GM12878 (cell line): Measurements from ENCODE around the gene SCARB1. TPM values are rescaled to one million over a fixed set of nuclear protein-coding genes. Genes with fewer than 3 reads are reported as not detected.

Experiments
- ATAC-seq: fragments of 200-7000 bp; cut with Tn5 transposase; 3 replicates; pipeline ENCODE4 v1.9.1; 2020; ENCODE audit warnings: mild to moderate bottlenecking, moderate library complexity
- BruUV-seq: library from RNA; stranded (reverse); fragments of 400-500 nt; replicated peaks from 2 replicates; lab custom pipeline; 2021; lab: Mats Ljungman, UMichigan
- CTCF ChIA-PET: fragments of 300-600 bp; sonication (Branson Sonifier 250); formaldehyde crosslinking; extraction: SDS; loops from one replicate; lab custom pipeline; 2021; ENCODE audit warnings: inconsistent platforms; lab: Yijun Ruan, JAX
- POLR2A ChIA-PET: fragments of 350-600 bp; formaldehyde crosslinking; extraction: SDS; loops from one replicate; lab custom pipeline; 2021; ENCODE audit warnings: inconsistent platforms; lab: Charles Lee
- RAD21 ChIA-PET: fragments of 300-600 bp; sonication (Branson Sonifier 250); formaldehyde crosslinking; loops from one replicate; lab custom pipeline; 2023; ENCODE audit warnings: antibody characterized with exemption; ENCODE audit not compliant: unreplicated experiment; lab: Charles Lee
- SMC1A ChIA-PET: fragments of 300-600 bp; sonication (Branson Sonifier 250); formaldehyde crosslinking; loops from one replicate; lab custom pipeline; 2023; ENCODE audit not compliant: unreplicated experiment, uncharacterized antibody; lab: Charles Lee
- DNase-seq: peaks from one replicate; pipeline ENCODE4 v3.0.0-alpha.2; 2011; ENCODE audit warnings: low read depth, low spot score
- FAIRE-seq: peaks from 3 replicates; lab custom pipeline; 2011; peaks lifted over from hg19 to GRCh38; lab: Jason Lieb, UNC
- H2AFZ ChIP-seq: 2 replicates; pipeline ENCODE4 v1.6.0; 2011; ENCODE audit warnings: low read depth, low read length, control low read depth; ENCODE audit not compliant: control insufficient read depth
- H3K27ac ChIP-seq: 2 replicates; pipeline ENCODE4 v1.5.1; 2011; ENCODE audit warnings: control low read depth; ENCODE audit not compliant: control insufficient read depth, insufficient read depth
- H3K27me3 ChIP-seq, 2 experiments: replicated peaks in 1 of 2; 2 replicates each; pipeline versions ENCODE4 v1.6.0 to v1.6.1; 2011; ENCODE audit warnings: low read length in 1 of 2; ENCODE audit not compliant: control insufficient read depth in 2 of 2, insufficient read depth in 2 of 2
- H3K36me3 ChIP-seq, 2 experiments: 2 replicates each; pipeline ENCODE4 v1.5.1; 2011; ENCODE audit warnings: low read length in 1 of 2; ENCODE audit not compliant: control insufficient read depth in 2 of 2, insufficient read depth in 2 of 2
- H3K4me1 ChIP-seq: 2 replicates; pipeline ENCODE4 v1.6.1; 2011; ENCODE audit warnings: mild to moderate bottlenecking, low read length, moderate library complexity, mixed read lengths; ENCODE audit not compliant: control insufficient read depth, insufficient read depth
- H3K4me2 ChIP-seq: 2 replicates; pipeline ENCODE4 v1.6.0; 2011; ENCODE audit warnings: control low read depth; ENCODE audit not compliant: control insufficient read depth, insufficient read depth
- H3K4me3 ChIP-seq: fragments of 200-600 bp; sonication (generic); 2 replicates; pipeline ENCODE4 v1.5.1; 2016
- H3K79me2 ChIP-seq: 2 replicates; pipeline ENCODE4 v1.6.0; 2011; ENCODE audit warnings: low read length; ENCODE audit not compliant: control insufficient read depth, insufficient read depth
- H3K9ac ChIP-seq: 2 replicates; pipeline ENCODE4 v1.8.0; 2011; ENCODE audit warnings: low read length, control low read depth, mixed read lengths; ENCODE audit not compliant: control insufficient read depth, insufficient read depth
- H3K9me3 ChIP-seq: replicated peaks from 3 replicates; pipeline ENCODE4 v1.5.1; 2011; ENCODE audit warnings: mild to moderate bottlenecking, low read length; ENCODE audit not compliant: control insufficient read depth, insufficient read depth
- H4K20me1 ChIP-seq: 2 replicates; pipeline ENCODE4 v1.6.0; 2011; ENCODE audit not compliant: control insufficient read depth, insufficient read depth
- CREB1 ChIP-seq: IDR thresholded peaks from 2 replicates; pipeline ENCODE4 v1.6.1; 2012; ENCODE audit warnings: low read depth, mild to moderate bottlenecking, inconsistent platforms
- EP300 ChIP-seq, 2 experiments: fragments of 150-350 bp in 1 of 2; IDR thresholded peaks; 2 replicates each; pipeline ENCODE4 v1.6.1; 2011 to 2012; ENCODE audit warnings: low read depth in 2 of 2, low read length in 2 of 2, borderline replicate concordance in 1 of 2, improper control_type of control experiment in 1 of 2, inconsistent platforms in 1 of 2; ENCODE audit not compliant: control insufficient read depth in 1 of 2
- MEF2B ChIP-seq: fragments of 450-650 bp; IDR thresholded peaks from 2 replicates; pipeline ENCODE4 v1.6.1; 2018; ENCODE audit warnings: mild to moderate bottlenecking, moderate library complexity; ENCODE audit not compliant: partially characterized antibody, poor library complexity, severe bottlenecking
- MTA2 ChIP-seq: fragments of 450-650 bp; IDR thresholded peaks from 2 replicates; pipeline ENCODE4 v1.6.1; 2016; ENCODE audit warnings: low read depth, mild to moderate bottlenecking, moderate library complexity
- MTA3 ChIP-seq: IDR thresholded peaks from 2 replicates; pipeline ENCODE4 v1.6.1; 2012; ENCODE audit warnings: low read length, inconsistent platforms, borderline replicate concordance
- NBN ChIP-seq: fragments of 450-650 bp; IDR thresholded peaks from 2 replicates; pipeline ENCODE4 v1.6.1; 2016
- POLR2AphosphoS2 ChIP-seq: IDR thresholded peaks from 2 replicates; pipeline ENCODE4 v1.6.1; 2011; ENCODE audit warnings: low read depth, mild to moderate bottlenecking, low read length, improper control_type of control experiment, moderate library complexity
- TAF1 ChIP-seq: IDR thresholded peaks from 2 replicates; pipeline ENCODE4 v1.6.1; 2011; ENCODE audit warnings: mild to moderate bottlenecking, low read depth, low read length, borderline replicate concordance
- WGBS: methylation state at CpG from one replicate; pipeline ENCODE4 v1.1.6; 2016; ENCODE audit warnings: low lambda C conversion rate; ENCODE audit not compliant: insufficient replicate concordance, insufficient coverage; ENCODE audit errors: missing lambda C conversion rate; 5-methylcytosine and 5-hydroxymethylcytosine counted together
- in situ Hi-C: fragments of 300-500 bp; cut with MboI; formaldehyde crosslinking; loops from 9 replicates; pipeline ENCODE4 v1.14.3; 2018; ENCODE audit warnings: mixed read lengths
- intact Hi-C: fragments of 100-400 bp; cut with micrococcal nuclease; formaldehyde crosslinking; loops from one replicate; pipeline ENCODE4 v1.14.2; 2022; ENCODE audit not compliant: unreplicated experiment
- polyA plus RNA-seq, 11 experiments: library from polyadenylated mRNA; depleted of rRNA in 4 of 11; unstranded in 6 of 11; stranded (reverse) in 5 of 11; fragments of >200 nt; fragmentation: Nextera tagmentation in 4 of 11; fragmentation: Illumina TruSeq in 1 of 11; extraction: Ambion mirVana in 4 of 11; extraction: Trizol in 1 of 11; gene quantifications; 1 replicate in 1 of 11; 2 replicates in 10 of 11; pipeline versions ENCODE4 v1.2.1 to v1.2.3, GENCODE V29; 2011 to 2016; ENCODE audit warnings: inconsistent platforms in 2 of 11, missing spikeins in 2 of 11, low read depth in 1 of 11
- total RNA-seq, 4 experiments: library from RNA; depleted of rRNA in 3 of 4; stranded (reverse); fragments of >200 nt in 3 of 4; fragmentation: Illumina TruSeq in 1 of 4; extraction: Trizol in 1 of 4; gene quantifications; 2 replicates each; pipeline versions ENCODE4 v1.2.1 to v1.2.3, GENCODE V29; 2013 to 2021

The SCARB1 gene
- total and polyA plus RNA-seq, 10 of the 15 experiments (the other 5 are each of a cell fraction or from before 2014, with no cell fraction given): 0.34 to 104 (median 63.1) TPM

- no peak overlapping the region for H3K9ac ChIP-seq
- no peaks in the 10 kb centered on the region for H3K27me3 ChIP-seq
- BruUV-seq: no TSS peak
- no peak for FAIRE-seq
- no peak overlapping the region for H2AFZ ChIP-seq
- no peaks in the 10 kb centered on the region for H3K36me3 ChIP-seq
- POLR2A ChIA-PET: no interaction called here
- in situ Hi-C loops (loop anchor here (25.0 kb wide), 1 partner anchor 388 kb away; no protein-coding TSS in a partner anchor), intact Hi-C loops (no loop called here)
- SMC1A ChIA-PET: interaction anchor here (1.8 kb wide), 1 partner anchor 16 kb away, joined by 5 read pairs; no protein-coding TSS in a partner anchor
- CTCF ChIA-PET: no interaction called here
- no peaks in the 10 kb centered on the region for H3K79me2 ChIP-seq
- no peak for ATAC-seq
- WGBS: 60% methylated on average over 10 of the region's 10 CpGs
- H3K9me3 ChIP-seq: peaks cover 3% of the 10 kb centered on the region
- H3K4me3 ChIP-seq: no peak overlapping the region
- no peak overlapping the region for H3K27ac ChIP-seq
- TF ChIP-seq MTA2: no peak
- TF ChIP-seq EP300 (IDR thresholded peaks at IDR 0.05; ENCODE audit: borderline replicate concordance in 1 of 2, control insufficient read depth in 1 of 2, low read depth in 2 of 2, low read length in 2 of 2): no peak
- no peak for TF ChIP-seq MEF2B
- TF ChIP-seq TAF1: no peak
- no peak for TF ChIP-seq NBN
- no peak for TF ChIP-seq MTA3
- no peak for TF ChIP-seq CREB1
- no peak for TF ChIP-seq POLR2AphosphoS2
- peaks cover 13% of the 10 kb centered on the region for H3K4me1 ChIP-seq
- DNase-seq: no peak
- H3K4me2 ChIP-seq: no peak overlapping the region
- RAD21 ChIA-PET: no interaction called here
- H4K20me1 ChIP-seq: no peaks in the 10 kb centered on the region
Observed at GRCh38 chr12:124750149-124750656, 113.5 kb downstream of the SCARB1 start.
